ENCODE measurements around the gene TPSAB1.
"Not testable (repeated sequence)": the region's sequence is repeated elsewhere in the genome, so short reads cannot be mapped to it uniquely, and the experiment has no call there.

DNA sequence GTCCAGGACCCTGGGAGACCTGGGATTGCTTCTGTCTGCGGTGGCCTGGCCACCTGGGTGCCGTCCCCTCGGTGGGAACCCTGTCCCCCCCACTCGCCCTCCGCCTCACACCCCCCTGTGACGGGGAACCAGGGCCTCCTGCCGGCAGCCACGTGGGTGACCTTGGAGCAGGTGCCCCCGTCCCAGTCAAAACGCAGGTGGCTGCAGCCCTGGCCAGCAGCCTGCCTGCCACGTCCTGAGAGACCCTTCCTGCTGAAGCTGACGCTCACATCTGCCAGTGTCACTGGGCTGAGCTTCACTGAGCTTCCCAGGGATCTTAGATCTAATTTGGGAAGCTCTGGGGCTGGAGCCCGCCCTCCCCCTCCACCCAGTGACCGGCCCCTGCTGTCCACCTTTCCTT lies 13.8 kb upstream of the TPSAB1 start:
- TF ChIP-seq CTCF (conservative IDR thresholded peaks at IDR 0.05 in 1 of 2, IDR thresholded peaks at IDR 0.05 in 1 of 2; ENCODE audit: extremely low read depth in 1 of 2, insufficient read depth in 1 of 2, low read depth in 1 of 2, low read length in 2 of 2); EZH2 (IDR thresholded peaks at IDR 0.05; ENCODE audit: borderline replicate concordance, low read length): not testable (repeated sequence)

Measured in mammary epithelial cell (primary cell).